A673 (cell line): Measurements from ENCODE around the gene ACP5. TPM values are rescaled to one million over a fixed set of nuclear protein-coding genes. Genes with fewer than 3 reads are reported as not detected.

Experiments used
- BruUV-seq: library from RNA; stranded (reverse); fragments of 400-500 nt; replicated peaks from 2 replicates; lab custom pipeline; 2021; lab: Mats Ljungman, UMichigan
- CTCF ChIA-PET: fragments of 300-600 bp; sonication (Branson Sonifier 250); formaldehyde crosslinking; loops from one replicate; lab custom pipeline; 2022; ENCODE audit warnings: antibody characterized with exemption; lab: Charles Lee
- POLR2A ChIA-PET: fragments of 300-600 bp; sonication (Branson Sonifier 250); formaldehyde crosslinking; loops from one replicate; lab custom pipeline; 2022; ENCODE audit warnings: antibody characterized with exemption; ENCODE audit not compliant: low non-redundant PET; lab: Charles Lee
- DNase-seq: peaks from one replicate; pipeline ENCODE4 v3.0.0-alpha.2; 2015; ENCODE audit warnings: low spot score
- H3K27ac ChIP-seq: fragments of 200-600 bp; sonication (generic); 2 replicates; pipeline ENCODE4 v1.5.1; 2016; ENCODE audit warnings: mixed run types, low read depth, mild to moderate bottlenecking, mixed read lengths, antibody characterized with exemption, low read length; ENCODE audit not compliant: poor library complexity, severe bottlenecking
- H3K27me3 ChIP-seq: fragments of 200-600 bp; sonication (generic); replicated peaks from 2 replicates; pipeline ENCODE4 v1.6.1; 2017; ENCODE audit warnings: mixed run types, low read depth, mild to moderate bottlenecking, mixed read lengths, antibody characterized with exemption, low read length; ENCODE audit not compliant: insufficient read depth, poor library complexity
- H3K36me3 ChIP-seq: fragments of 200-600 bp; sonication (generic); 2 replicates; pipeline ENCODE4 v1.6.1; 2016; ENCODE audit warnings: mixed run types, mild to moderate bottlenecking, mixed read lengths, antibody characterized with exemption, low read length; ENCODE audit not compliant: insufficient read depth, poor library complexity, severe bottlenecking
- H3K4me1 ChIP-seq: fragments of 200-600 bp; sonication (generic); 2 replicates; pipeline ENCODE4 v1.6.1; 2017; ENCODE audit warnings: mixed run types, mild to moderate bottlenecking, mixed read lengths, antibody characterized with exemption, low read length; ENCODE audit not compliant: insufficient read depth, poor library complexity, severe bottlenecking
- H3K4me3 ChIP-seq: fragments of 200-600 bp; sonication (generic); 2 replicates; pipeline ENCODE4 v1.5.1; 2016; ENCODE audit warnings: low read depth, mixed run types, mild to moderate bottlenecking, mixed read lengths, low read length; ENCODE audit not compliant: poor library complexity, severe bottlenecking
- H3K9me3 ChIP-seq: fragments of 200-600 bp; sonication (generic); 2 replicates; pipeline ENCODE4 v1.6.1; 2016; ENCODE audit warnings: mixed run types, low read depth, mild to moderate bottlenecking, mixed read lengths, antibody characterized with exemption, low read length; ENCODE audit not compliant: poor library complexity, severe bottlenecking
- CTCF ChIP-seq: fragments of 300-800, 200-600 bp; sonication (generic); conservative IDR thresholded peaks from 2 replicates; pipeline ENCODE4 v1.5.1; 2017; ENCODE audit warnings: low read depth, mild to moderate bottlenecking, antibody characterized with exemption, low read length, moderate library complexity, mixed read lengths
- EZH2 ChIP-seq: fragments of 200-600 bp; sonication (generic); IDR thresholded peaks from 2 replicates; pipeline ENCODE4 v1.6.1; 2017; ENCODE audit warnings: borderline replicate concordance, low read depth, mild to moderate bottlenecking, mixed read lengths, antibody characterized with exemption, low read length; ENCODE audit not compliant: poor library complexity, severe bottlenecking
- intact Hi-C: fragments of 100-400 bp; cut with micrococcal nuclease; formaldehyde crosslinking; loops from one replicate; pipeline ENCODE4 v1.10.0; 2022; ENCODE audit not compliant: unreplicated experiment
- total RNA-seq: library from RNA; stranded (reverse); gene quantifications from 2 replicates; pipeline ENCODE4 v1.2.3, GENCODE V29; 2021

Gene ACP5
- total RNA-seq, 1 experiment from 2014 or later: not detected

DNA sequence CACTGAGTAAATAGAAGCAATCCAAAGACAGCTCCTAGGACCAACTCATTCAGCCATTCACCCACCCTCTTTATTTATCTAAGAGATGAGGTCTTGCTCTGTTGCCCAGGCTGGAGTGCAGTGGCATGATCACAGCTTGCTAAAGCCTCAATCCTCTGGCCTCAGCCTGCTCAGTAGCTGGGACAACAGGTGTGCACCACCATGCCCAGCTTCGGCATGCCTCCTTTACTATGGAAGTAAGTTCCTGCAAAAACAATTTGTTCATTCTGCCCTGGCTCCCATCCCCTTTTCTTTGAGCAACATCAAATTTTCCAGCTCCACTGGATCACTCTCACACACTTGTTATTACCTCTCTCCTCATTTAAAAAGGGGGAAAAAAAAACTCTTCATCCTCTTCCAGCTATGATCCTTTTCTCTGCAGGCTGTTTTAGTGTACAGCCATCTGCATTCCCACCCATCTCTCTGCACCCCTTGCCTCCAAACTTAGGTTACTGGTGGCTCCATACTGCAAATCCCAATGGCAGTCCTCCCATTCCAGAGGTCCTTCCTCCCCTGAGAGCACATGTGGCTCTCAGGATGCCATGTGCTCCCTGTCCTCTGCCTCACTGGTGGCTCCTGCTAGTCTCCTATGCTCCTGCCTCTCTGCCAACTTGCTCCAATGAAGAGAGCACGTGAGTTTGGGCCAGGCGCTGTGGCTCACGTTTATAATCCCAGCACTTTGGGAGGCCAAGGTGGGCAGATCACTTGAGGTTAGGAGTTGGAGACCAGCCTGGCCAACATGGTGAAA is 20.6 kb downstream of the ACP5 start:
- ChIA-PET POLR2A (no interaction called here), CTCF (interaction anchor here (0.7 kb wide), 1 partner anchor 235 kb away, joined by 5 read pairs; no protein-coding TSS in a partner anchor)
- H3K4me1 ChIP-seq: peaks cover 13% of the 10 kb centered on the region
- no peak for TF ChIP-seq EZH2
- H3K27ac ChIP-seq: no peak overlapping the region
- H3K9me3 ChIP-seq: no peaks in the 10 kb centered on the region
- H3K27me3 ChIP-seq: no peaks in the 10 kb centered on the region
- H3K4me3 ChIP-seq: no peak overlapping the region
- intact Hi-C loops: no loop called here
- H3K36me3 ChIP-seq: peaks cover 21% of the 10 kb centered on the region
- BruUV-seq: no TSS peak
- no peak for DNase-seq

DNA sequence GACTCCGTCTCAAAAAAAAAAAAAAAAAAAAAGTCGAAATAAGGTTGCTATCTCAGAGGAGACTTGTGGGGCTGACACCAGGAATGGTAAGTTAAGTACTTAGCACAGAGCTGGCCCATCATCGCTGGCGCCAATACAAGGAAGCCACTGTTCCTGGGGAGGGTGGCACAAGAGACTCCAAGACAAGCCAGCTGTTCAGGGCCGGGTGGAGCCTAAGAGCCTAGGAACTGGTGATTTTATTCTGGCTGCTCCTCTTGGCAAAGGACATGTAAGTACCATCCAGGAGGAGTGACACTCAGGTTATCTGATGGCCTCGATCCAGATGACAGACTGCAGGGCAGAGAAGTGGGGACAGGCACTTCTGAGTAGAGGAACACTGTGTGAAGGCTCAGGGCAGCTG is 22.2 kb downstream of the ACP5 start:
- ChIA-PET POLR2A (no interaction called here), CTCF (no interaction called here)
- H3K4me1 ChIP-seq: peaks cover 10% of the 10 kb centered on the region
- TF ChIP-seq CTCF: no peak
- DNase-seq: no peak
- no peaks in the 10 kb centered on the region for H3K27me3 ChIP-seq
- H3K4me3 ChIP-seq: no peak overlapping the region
- H3K36me3 ChIP-seq: peaks cover 21% of the 10 kb centered on the region
- BruUV-seq: no TSS peak
- no peaks in the 10 kb centered on the region for H3K9me3 ChIP-seq
- no peak overlapping the region for H3K27ac ChIP-seq
- intact Hi-C loops: no loop called here

DNA sequence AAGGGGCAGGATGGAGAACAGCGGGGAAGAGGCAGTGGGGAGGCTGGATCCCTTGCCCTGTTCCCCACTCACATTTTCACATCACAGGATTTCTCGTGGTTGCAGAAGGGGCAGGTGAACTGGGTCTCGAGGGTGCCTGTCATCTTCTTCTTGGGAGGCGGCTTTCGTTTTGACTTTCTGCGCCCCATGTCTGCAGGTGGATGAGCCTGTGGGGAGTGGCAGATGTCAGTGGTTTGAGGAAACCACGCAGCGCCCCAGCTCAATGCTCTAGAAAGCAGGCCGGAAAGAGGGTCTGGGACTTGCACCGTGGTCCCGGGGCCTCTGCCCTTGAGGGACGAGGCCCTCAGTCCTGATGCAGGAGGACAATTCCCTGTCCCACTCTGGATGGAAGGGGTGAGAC is 23.3 kb downstream of the ACP5 start:
- DNase-seq: no peak
- ChIA-PET CTCF (no interaction called here), POLR2A (no interaction called here)
- Histone ChIP-seq H3K27ac (no peak overlapping the region), H3K36me3 (peaks cover 21% of the 10 kb centered on the region), H3K4me3 (no peak overlapping the region), H3K4me1 (peaks cover 6% of the 10 kb centered on the region), H3K9me3 (no peaks in the 10 kb centered on the region), H3K27me3 (no peaks in the 10 kb centered on the region)
- BruUV-seq: no TSS peak
- intact Hi-C loops: no loop called here
- TF ChIP-seq CTCF (no peak), EZH2 (no peak)
